T-helper 2 cell (primary cell): ENCODE data around the gene PPFIBP1.
"Not testable (repeated sequence)": the region's sequence is repeated elsewhere in the genome, so short reads cannot be mapped to it uniquely, and the experiment has no call there.

Source experiments
- DNase-seq, 5 experiments: peaks; one replicate each; pipeline versions ENCODE4 v3.0.0 to v3.0.0-alpha.2; 2012 to 2022

The PPFIBP1 gene

GRCh38 chr12:27544858-27545257 lies 20.9 kb downstream of the PPFIBP1 start:
- not testable (repeated sequence) for DNase-seq

- no peak for DNase-seq
Measured at GRCh38 chr12:27545665-27546064, 21.7 kb downstream of the PPFIBP1 start.

GRCh38 chr12:27547592-27547991 lies 23.6 kb downstream of the PPFIBP1 start:
- no peak for DNase-seq

GRCh38 chr12:27548301-27549199 lies 24.5 kb downstream of the PPFIBP1 start:
- DNase-seq = no peak

- DNase-seq = no peak
Measured at GRCh38 chr12:27549236-27549800, 25.3 kb downstream of the PPFIBP1 start.

GRCh38 chr12:27549801-27550652 lies 26.0 kb downstream of the PPFIBP1 start:
- no peak for DNase-seq

- DNase-seq = no peak
Measured at GRCh38 chr12:27550653-27550975, 26.6 kb downstream of the PPFIBP1 start.

- no peak for DNase-seq
Measured at GRCh38 chr12:27551172-27551840, 27.3 kb downstream of the PPFIBP1 start.

- DNase-seq = no peak
Measured at GRCh38 chr12:27552235-27552634, 28.2 kb downstream of the PPFIBP1 start.

GRCh38 chr12:27552886-27553560 lies 29.0 kb downstream of the PPFIBP1 start:
- no peak for DNase-seq

GRCh38 chr12:27553941-27554340 lies 29.9 kb downstream of the PPFIBP1 start:
- no peak for DNase-seq

GRCh38 chr12:27554421-27555186 lies 30.6 kb downstream of the PPFIBP1 start:
- DNase-seq = no peak

GRCh38 chr12:27555361-27555760 lies 31.4 kb downstream of the PPFIBP1 start:
- DNase-seq = no peak

- DNase-seq = peak in 1 of 5 experiments; percentile 86
Measured at GRCh38 chr12:27555925-27556778, 32.1 kb downstream of the PPFIBP1 start.

GRCh38 chr12:27560126-27560525 lies 36.1 kb downstream of the PPFIBP1 start:
- no peak for DNase-seq

- DNase-seq = no peak
Measured at GRCh38 chr12:27561535-27562350, 37.7 kb downstream of the PPFIBP1 start.

- DNase-seq = no peak
Measured at GRCh38 chr12:27564612-27565213, 40.7 kb downstream of the PPFIBP1 start.

GRCh38 chr12:27566159-27566558 lies 42.2 kb downstream of the PPFIBP1 start:
- no peak for DNase-seq

- no peak for DNase-seq
Measured at GRCh38 chr12:27566626-27567025, 42.6 kb downstream of the PPFIBP1 start.
